ENCODE measurements around the gene COL4A2.

The COL4A2 gene

DNA sequence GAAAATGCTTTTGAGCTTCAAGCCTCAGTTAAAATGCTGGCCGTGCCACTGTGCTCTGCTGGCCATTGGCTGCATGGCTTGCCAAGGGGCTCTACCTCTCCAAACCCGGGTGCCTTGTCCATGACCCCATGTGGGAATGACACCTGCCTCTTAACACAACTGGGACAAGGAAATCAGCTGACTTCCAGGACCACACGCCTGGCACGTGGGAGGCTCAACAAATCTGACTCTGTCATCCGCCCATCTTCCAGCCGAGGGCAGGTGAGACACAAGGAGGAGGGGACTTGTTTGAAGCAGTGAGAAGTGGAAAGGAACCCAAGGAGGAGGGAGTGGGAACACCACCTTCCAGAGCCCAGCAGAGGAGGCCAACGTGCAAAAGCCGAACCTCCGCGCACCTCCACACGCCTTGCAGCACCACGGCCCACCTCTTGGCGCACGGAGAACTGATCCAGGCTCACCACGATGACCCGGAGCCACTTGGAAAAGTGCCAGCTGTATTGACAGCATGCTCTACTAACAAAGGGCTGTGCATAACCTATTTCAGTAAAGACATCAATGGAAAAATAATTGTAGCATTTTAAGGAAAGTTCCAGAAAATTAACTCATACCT is 38.4 kb upstream of the COL4A2 start:
- H3K4me3 ChIP-seq (ENCODE audit: low read depth in 1 of 2, low read length in 1 of 2): no peak overlapping the region
- no peak for TF ChIP-seq CTCF (IDR thresholded peaks at IDR 0.05)
- no peaks in the 10 kb centered on the region for H3K9me3 ChIP-seq
- peaks cover 65% of the 10 kb centered on the region for H3K27me3 ChIP-seq
- H3K4me1 ChIP-seq (ENCODE audit: control insufficient read depth in 1 of 2, insufficient read depth in 1 of 2, low read depth in 1 of 2, low read length in 1 of 2): no peaks in the 10 kb centered on the region
- no peak overlapping the region for H3K27ac ChIP-seq
- H3K36me3 ChIP-seq: no peaks in the 10 kb centered on the region

DNA sequence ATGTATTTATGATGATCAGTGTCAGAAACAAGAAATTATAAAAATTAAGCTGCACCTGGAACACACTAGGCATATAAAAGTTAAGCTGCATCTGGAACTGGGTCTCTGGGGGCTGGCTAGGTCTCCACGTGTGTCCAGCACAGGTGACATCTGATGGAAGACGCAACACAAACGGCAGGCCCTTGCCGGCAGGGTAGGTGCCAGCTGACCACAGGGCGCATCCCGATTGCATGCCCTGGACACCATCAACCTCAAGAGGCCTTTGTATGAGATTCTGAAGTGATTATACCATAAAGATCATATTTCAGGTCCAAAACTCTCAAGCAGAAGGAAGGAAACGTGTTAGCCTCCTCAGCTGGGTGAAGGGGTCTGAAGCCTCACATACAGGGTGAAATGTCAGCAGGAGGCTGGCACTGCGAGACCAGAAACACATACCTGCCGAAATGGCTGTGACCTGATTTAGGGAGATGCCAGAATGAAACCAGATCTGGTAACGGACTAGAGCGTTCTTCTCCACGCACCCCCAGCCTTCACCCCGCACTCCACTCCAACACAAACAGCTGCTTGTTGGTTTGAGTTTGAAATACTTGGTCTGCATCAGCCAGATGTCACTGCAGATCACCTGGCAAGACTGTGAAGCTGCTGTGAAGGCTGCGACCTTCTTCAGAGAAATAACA is 37.4 kb upstream of the COL4A2 start:
- no peaks in the 10 kb centered on the region for H3K9me3 ChIP-seq
- no peak for TF ChIP-seq CTCF (IDR thresholded peaks at IDR 0.05)
- peaks cover 64% of the 10 kb centered on the region for H3K27me3 ChIP-seq
- H3K4me3 ChIP-seq (ENCODE audit: low read depth in 1 of 2, low read length in 1 of 2): no peak overlapping the region
- no peaks in the 10 kb centered on the region for H3K4me1 ChIP-seq (ENCODE audit: control insufficient read depth in 1 of 2, insufficient read depth in 1 of 2, low read depth in 1 of 2, low read length in 1 of 2)
- H3K27ac ChIP-seq: no peak overlapping the region
- H3K36me3 ChIP-seq: no peaks in the 10 kb centered on the region

- no peaks in the 10 kb centered on the region for H3K36me3 ChIP-seq
- H3K27ac ChIP-seq: no peak overlapping the region
- no peak overlapping the region for H3K4me3 ChIP-seq (ENCODE audit: low read depth in 1 of 2, low read length in 1 of 2)
- TF ChIP-seq CTCF (IDR thresholded peaks at IDR 0.05): no peak
- no peaks in the 10 kb centered on the region for H3K9me3 ChIP-seq
- H3K27me3 ChIP-seq: peaks cover 55% of the 10 kb centered on the region
- no peaks in the 10 kb centered on the region for H3K4me1 ChIP-seq (ENCODE audit: control insufficient read depth in 1 of 2, insufficient read depth in 1 of 2, low read depth in 1 of 2, low read length in 1 of 2)
These were observed 36.6 kb upstream of the COL4A2 start for GRCh38 chr13:110270507-110270906.

DNA sequence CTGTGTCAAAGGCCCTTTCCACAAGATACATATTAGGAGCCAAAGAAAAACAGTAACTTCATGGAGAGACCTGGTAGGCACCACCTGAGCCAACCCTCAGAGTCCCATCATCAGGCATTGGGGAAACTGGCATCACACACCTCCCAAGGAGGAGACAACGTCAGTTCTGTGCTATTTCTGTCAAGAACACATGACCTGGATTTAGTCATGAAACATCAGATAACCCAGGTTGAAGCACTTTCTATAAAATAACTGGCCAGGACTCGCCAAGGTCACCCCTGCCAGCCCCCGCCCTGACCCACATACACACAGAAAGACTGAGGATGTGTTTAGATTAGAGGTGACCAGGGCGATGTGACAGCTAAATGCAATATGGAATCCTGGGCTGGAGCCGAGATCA is 35.8 kb upstream of the COL4A2 start:
- H3K4me1 ChIP-seq (ENCODE audit: control insufficient read depth in 1 of 2, insufficient read depth in 1 of 2, low read depth in 1 of 2, low read length in 1 of 2): no peaks in the 10 kb centered on the region
- H3K27me3 ChIP-seq: peaks cover 47% of the 10 kb centered on the region
- no peaks in the 10 kb centered on the region for H3K9me3 ChIP-seq
- H3K36me3 ChIP-seq: no peaks in the 10 kb centered on the region
- no peak overlapping the region for H3K4me3 ChIP-seq (ENCODE audit: low read depth in 1 of 2, low read length in 1 of 2)
- no peak overlapping the region for H3K27ac ChIP-seq
- no peak for TF ChIP-seq CTCF (IDR thresholded peaks at IDR 0.05)

DNA sequence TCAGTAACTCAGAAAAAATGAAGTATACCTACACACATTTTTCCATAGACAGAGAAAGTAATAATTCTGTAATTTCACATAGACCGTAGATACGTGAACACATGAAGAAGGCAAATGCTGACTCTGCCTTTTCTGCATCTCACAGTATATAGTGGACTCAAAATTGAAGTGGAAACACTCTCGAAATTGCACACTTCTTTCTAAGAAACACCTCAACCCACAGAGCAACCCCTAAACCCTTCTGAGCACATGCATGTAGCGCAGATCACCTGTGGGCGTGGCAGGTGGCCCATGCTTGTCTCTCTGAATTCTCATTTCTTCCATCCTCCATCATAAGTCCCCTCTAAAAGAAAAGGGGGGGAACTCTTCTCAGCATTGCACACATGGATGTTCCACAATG is 34.9 kb upstream of the COL4A2 start:
- Histone ChIP-seq H3K4me3 (ENCODE audit: low read depth in 1 of 2, low read length in 1 of 2) (no peak overlapping the region), H3K27me3 (peaks cover 38% of the 10 kb centered on the region), H3K36me3 (no peaks in the 10 kb centered on the region), H3K27ac (no peak overlapping the region), H3K9me3 (no peaks in the 10 kb centered on the region), H3K4me1 (ENCODE audit: control insufficient read depth in 1 of 2, insufficient read depth in 1 of 2, low read depth in 1 of 2, low read length in 1 of 2) (no peaks in the 10 kb centered on the region)
- no peak for TF ChIP-seq CTCF (IDR thresholded peaks at IDR 0.05)

All from neutrophil (primary cell).